OCI-LY7 (cell line): ENCODE measurements around the gene USP32. TPM values are rescaled to one million over a fixed set of nuclear protein-coding genes. Genes with fewer than 3 reads are reported as not detected.
"Not testable (repeated sequence)": the region's sequence is repeated elsewhere in the genome, so short reads cannot be mapped to it uniquely, and the experiment has no call there.

Experiments used
- BruUV-seq: library from RNA; stranded (reverse); fragments of 400-500 nt; replicated peaks from 2 replicates; lab custom pipeline; 2021; lab: Mats Ljungman, UMichigan
- CTCF ChIA-PET: fragments of 300-600 bp; sonication (Branson Sonifier 250); formaldehyde crosslinking; loops from one replicate; lab custom pipeline; 2022; ENCODE audit warnings: antibody characterized with exemption; ENCODE audit not compliant: unreplicated experiment; lab: Charles Lee
- POLR2A ChIA-PET: fragments of 300-600 bp; sonication (Branson Sonifier 250); formaldehyde crosslinking; loops from one replicate; lab custom pipeline; 2022; ENCODE audit warnings: antibody characterized with exemption; lab: Charles Lee
- DNase-seq: peaks from one replicate; pipeline ENCODE4 v3.0.0-alpha.2; 2015; ENCODE audit warnings: low spot score
- H2AFZ ChIP-seq: fragments of 200-600 bp; sonication (generic), shearing (Covaris generic); 2 replicates; pipeline ENCODE4 v1.6.1; 2014; ENCODE audit warnings: mild to moderate bottlenecking, antibody characterized with exemption, low read length, moderate library complexity
- H3K27ac ChIP-seq: fragments of 200-600 bp; sonication (generic); 2 replicates; pipeline ENCODE4 v1.5.1; 2014; ENCODE audit warnings: mixed run types, low read depth, mild to moderate bottlenecking, moderate library complexity, low read length, inconsistent platforms; ENCODE audit not compliant: poor library complexity, severe bottlenecking
- H3K36me3 ChIP-seq: fragments of 200-600 bp; sonication (generic); 2 replicates; pipeline ENCODE4 v1.6.1; 2014; ENCODE audit warnings: mild to moderate bottlenecking, antibody characterized with exemption, low read length, moderate library complexity, mixed read lengths; ENCODE audit not compliant: insufficient read depth
- H3K4me1 ChIP-seq: fragments of 200-600 bp; sonication (generic); 2 replicates; pipeline ENCODE4 v1.5.1; 2014; ENCODE audit warnings: mild to moderate bottlenecking, low read length; ENCODE audit not compliant: insufficient read depth, poor library complexity, severe bottlenecking
- H3K4me2 ChIP-seq: fragments of 200-600 bp; sonication (generic); 2 replicates; pipeline ENCODE4 v1.6.1; 2014; ENCODE audit warnings: mild to moderate bottlenecking, low read length
- H3K4me3 ChIP-seq: fragments of 200-600 bp; sonication (generic); 2 replicates; pipeline ENCODE4 v1.5.1; 2014; ENCODE audit warnings: mild to moderate bottlenecking, low read depth, low read length; ENCODE audit not compliant: poor library complexity, severe bottlenecking
- H3K79me2 ChIP-seq: fragments of 200-600 bp; sonication (generic); 2 replicates; pipeline ENCODE4 v1.6.1; 2016; ENCODE audit warnings: low read depth, mild to moderate bottlenecking, low read length, moderate library complexity, mixed read lengths; ENCODE audit not compliant: insufficient read depth
- H3K9me2 ChIP-seq: fragments of 200-600 bp; sonication (generic); 2 replicates; pipeline ENCODE4 v1.6.1; 2016; ENCODE audit warnings: mild to moderate bottlenecking, low read length, mixed read lengths; ENCODE audit not compliant: insufficient read depth
- H3K9me3 ChIP-seq: fragments of 200-600 bp; sonication (generic); 2 replicates; pipeline ENCODE4 v1.6.1; 2014; ENCODE audit warnings: mild to moderate bottlenecking, mixed run types, low read length, mixed read lengths
- H4K20me1 ChIP-seq: fragments of 200-600 bp; sonication (generic); 2 replicates; pipeline ENCODE4 v1.6.1; 2014; ENCODE audit warnings: mild to moderate bottlenecking, antibody characterized with exemption, low read length, moderate library complexity, mixed read lengths; ENCODE audit not compliant: insufficient read depth
- CTCF ChIP-seq: fragments of 200-600 bp; sonication (generic); conservative IDR thresholded peaks from 2 replicates; pipeline ENCODE4 v1.5.1; 2014; ENCODE audit warnings: mild to moderate bottlenecking, antibody characterized with exemption, low read length, moderate library complexity, mixed read lengths
- EZH2phosphoT487 ChIP-seq: fragments of 200-600 bp; sonication (generic); IDR thresholded peaks from 2 replicates; pipeline ENCODE4 v1.6.1; 2018; ENCODE audit warnings: low read depth, borderline replicate concordance, mild to moderate bottlenecking, mixed run types, antibody characterized with exemption, low read length, moderate library complexity, mixed read lengths
- intact Hi-C: fragments of 100-400 bp; cut with micrococcal nuclease; formaldehyde crosslinking; loops from one replicate; pipeline ENCODE4 v1.10.0; 2022; ENCODE audit not compliant: unreplicated experiment
- total RNA-seq, 2 experiments: library from RNA; depleted of rRNA in 1 of 2; stranded (reverse); fragments of >200 nt in 1 of 2; shearing (Covaris generic) in 1 of 2; gene quantifications; 2 replicates each; pipeline ENCODE4 v1.2.3, GENCODE V29; 2014 to 2022

Gene USP32
- total RNA-seq, 2 experiments from 2014 or later, result 16.9 to 28.0 TPM

DNA sequence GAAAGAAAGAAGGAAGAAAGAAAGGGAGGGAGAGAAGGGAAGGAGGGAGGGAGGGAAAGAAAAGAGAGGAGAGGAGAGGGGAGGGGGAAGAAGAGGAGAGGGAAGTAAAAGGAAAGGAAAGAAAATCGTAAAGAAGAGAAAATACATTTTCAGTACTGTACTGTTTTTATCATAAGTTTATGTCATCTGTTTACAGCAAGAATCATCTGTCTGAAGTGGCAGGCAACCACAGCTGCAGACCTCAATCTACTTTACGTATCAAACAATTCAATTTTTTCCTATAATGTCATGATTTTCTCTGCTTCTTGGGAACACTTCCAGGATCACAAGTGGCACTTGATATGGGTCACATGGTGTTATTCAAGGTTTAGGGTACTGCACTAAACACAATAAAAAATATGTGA lies 58.3 kb downstream of the USP32 start:
- ChIA-PET POLR2A (no interaction called here), CTCF (no interaction called here)
- no peak overlapping the region for H3K4me2 ChIP-seq
- intact Hi-C loops, result loop anchor here (10.0 kb wide), 1 partner anchor 61 kb away; the partner anchor contains the start of gene USP32
- DNase-seq, result no peak
- no peaks in the 10 kb centered on the region for H3K4me1 ChIP-seq
- H3K9me2 ChIP-seq, result no peaks in the 10 kb centered on the region
- BruUV-seq, result no TSS peak
- H3K79me2 ChIP-seq, result no peaks in the 10 kb centered on the region
- H4K20me1 ChIP-seq, result no peaks in the 10 kb centered on the region
- no peaks in the 10 kb centered on the region for H3K9me3 ChIP-seq
- H3K36me3 ChIP-seq, result peaks cover 2% of the 10 kb centered on the region; the same call in 1 of the 2 replicates
- no peak overlapping the region for H3K27ac ChIP-seq
- no peak overlapping the region for H3K4me3 ChIP-seq
- H2AFZ ChIP-seq, result no peak overlapping the region
- TF ChIP-seq CTCF (no peak), EZH2phosphoT487 (no peak)

DNA sequence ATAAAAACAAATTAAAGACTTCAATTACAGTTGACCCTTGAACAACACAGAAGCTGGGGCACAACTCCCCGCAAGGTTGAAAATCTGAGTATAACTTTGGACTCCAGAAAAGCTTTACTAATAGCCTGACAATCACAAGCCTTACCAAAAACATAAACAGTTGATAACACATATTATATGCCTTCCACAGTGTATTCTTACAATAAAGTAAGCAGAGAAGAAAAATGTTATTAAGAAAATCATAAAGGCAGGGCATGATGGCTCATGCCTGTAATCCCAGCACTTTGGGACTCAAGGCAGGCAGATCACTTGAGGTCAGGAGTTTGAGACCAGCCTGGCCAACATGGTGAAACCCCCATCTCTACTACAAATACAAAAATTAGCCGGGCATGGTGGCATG lies 58.9 kb downstream of the USP32 start:
- H3K27ac ChIP-seq, H2AFZ ChIP-seq, DNase-seq, H3K4me3 ChIP-seq, H4K20me1 ChIP-seq, CTCF ChIA-PET, POLR2A ChIA-PET, BruUV-seq, H3K4me2 ChIP-seq, H3K9me2 ChIP-seq, H3K9me3 ChIP-seq, H3K79me2 ChIP-seq, H3K36me3 ChIP-seq, H3K4me1 ChIP-seq: not testable (repeated sequence)
- intact Hi-C loops, result loop anchor here (10.0 kb wide), 1 partner anchor 62 kb away; the partner anchor contains the start of gene USP32

DNA sequence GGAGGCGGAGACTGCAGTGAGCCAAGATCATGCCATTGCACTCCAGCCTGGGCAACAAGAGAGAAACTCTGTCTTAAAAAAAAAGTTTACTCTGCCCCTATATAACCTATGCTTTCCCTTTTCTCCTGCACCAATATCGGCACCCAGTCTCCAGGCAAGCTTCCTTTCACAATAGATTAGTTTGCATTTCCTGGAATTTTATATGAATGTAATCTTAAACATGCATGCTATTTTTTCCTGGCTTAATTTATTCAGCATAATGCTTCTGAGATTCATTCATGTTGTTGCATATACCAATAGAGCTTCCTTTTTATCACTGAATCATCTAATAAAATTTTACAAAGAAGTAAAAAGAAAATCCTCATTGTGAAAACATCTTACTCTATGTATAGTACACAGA lies 59.4 kb downstream of the USP32 start:
- Histone ChIP-seq H3K9me2 (no peaks in the 10 kb centered on the region), H4K20me1 (no peaks in the 10 kb centered on the region), H3K4me2 (no peak overlapping the region), H3K9me3 (no peaks in the 10 kb centered on the region), H3K4me1 (no peaks in the 10 kb centered on the region), H3K79me2 (no peaks in the 10 kb centered on the region), H3K27ac (no peak overlapping the region), H3K4me3 (no peak overlapping the region), H3K36me3 (peaks cover 5% of the 10 kb centered on the region; the same call in 1 of the 2 replicates), H2AFZ (no peak overlapping the region)
- CTCF ChIA-PET, result no interaction called here
- TF ChIP-seq CTCF (no peak), EZH2phosphoT487 (no peak)
- POLR2A ChIA-PET, result no interaction called here
- DNase-seq, result no peak
- no TSS peak for BruUV-seq
- intact Hi-C loops, result loop anchor here (10.0 kb wide), 1 partner anchor 62 kb away; the partner anchor contains the start of gene USP32
